Amygdala (tissue), 56 donors: ENCODE measurements around the gene UNC5CL.

Experiments
- DNase-seq, 56 donors: peaks; one replicate each; lab custom pipeline; 2025; lab: John Stamatoyannopoulos, UW

The UNC5CL gene

GRCh38 chr6:40977695-40978094, 61.3 kb downstream of the UNC5CL start:
- DNase-seq: no peak

DNA sequence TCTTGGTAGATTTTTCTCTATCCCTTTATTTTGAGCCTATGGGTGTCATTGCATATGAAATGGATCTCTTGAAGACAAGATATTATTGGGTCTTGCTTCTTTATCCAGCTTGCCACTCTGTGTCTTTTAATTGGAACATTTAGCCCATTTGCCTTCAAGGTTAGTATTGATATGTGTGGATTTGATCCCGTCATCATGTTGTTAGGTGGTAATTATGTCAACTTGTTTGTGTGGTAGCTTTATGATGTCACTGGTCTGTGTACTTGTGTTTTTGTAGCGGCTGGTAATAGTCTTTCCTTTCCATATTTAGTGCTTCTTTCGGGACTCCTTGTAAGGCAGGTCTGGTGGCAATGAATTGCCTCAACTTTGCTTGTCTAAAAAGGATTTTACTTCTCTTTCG, 61.9 kb downstream of the UNC5CL start:
- DNase-seq: no peak
